ENCODE data around the gene LRBA.
"Not testable (repeated sequence)": the region's sequence is repeated elsewhere in the genome, so short reads cannot be mapped to it uniquely, and the experiment has no call there.

Gene LRBA

DNA sequence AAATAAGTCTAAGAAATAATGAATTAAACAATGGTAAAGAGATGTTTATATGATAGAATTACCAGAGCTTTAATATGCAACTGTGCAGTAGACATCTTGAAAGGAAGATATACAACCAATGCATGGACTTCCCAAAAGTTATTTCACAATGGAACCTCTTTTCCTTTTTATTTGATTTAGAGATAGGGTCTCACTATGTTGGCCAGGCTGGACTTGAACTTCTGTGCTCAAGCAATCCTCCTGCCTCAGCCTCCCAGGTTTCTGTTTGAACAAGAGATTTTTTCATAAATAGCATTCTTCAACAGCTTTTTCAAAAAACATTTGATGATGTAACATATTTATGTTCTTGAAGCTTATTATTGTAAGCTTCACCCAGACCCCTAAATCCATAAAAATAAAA lies 72.0 kb downstream of the LRBA start:
- DNase-seq (ENCODE audit: low read depth): no peak

DNA sequence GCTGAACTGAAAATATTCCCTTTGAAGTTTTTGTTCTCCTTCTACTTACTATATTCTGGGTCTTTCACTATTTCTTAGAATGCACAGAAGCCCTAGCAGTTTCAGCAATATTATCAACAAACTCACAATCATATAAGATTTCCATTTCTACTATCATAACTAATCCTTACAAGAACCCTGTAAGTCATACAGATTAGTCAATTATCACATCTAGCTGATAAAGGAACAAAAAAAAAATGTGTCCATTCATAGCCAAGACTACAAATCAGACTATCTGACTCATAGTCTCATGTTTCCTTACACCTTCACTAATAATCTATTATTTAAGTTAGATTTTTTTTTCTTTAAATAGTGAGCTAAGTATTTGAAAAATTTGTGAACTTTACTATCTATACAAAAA lies 72.5 kb downstream of the LRBA start:
- DNase-seq (ENCODE audit: low read depth): no peak

DNA sequence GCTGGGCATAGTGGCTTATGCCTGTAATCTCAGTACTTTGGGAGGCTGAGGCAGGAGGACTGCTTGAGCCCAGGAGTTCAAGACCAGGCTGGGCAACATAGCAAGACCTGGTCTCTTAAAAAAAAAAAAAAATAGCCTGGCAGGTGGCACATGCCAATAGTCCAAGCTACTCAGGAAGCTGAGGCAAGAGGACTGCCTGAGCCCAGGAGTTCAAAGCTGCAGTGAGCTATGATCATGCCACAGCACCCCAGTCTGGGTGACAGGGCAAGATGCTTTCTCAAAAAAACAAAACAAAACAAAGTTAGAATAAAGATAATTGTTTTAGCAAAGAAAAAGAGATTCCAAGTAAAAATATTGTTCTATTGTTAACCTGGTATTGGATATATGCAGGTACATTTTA lies 75.0 kb downstream of the LRBA start:
- no peak for DNase-seq (ENCODE audit: low read depth)

DNA sequence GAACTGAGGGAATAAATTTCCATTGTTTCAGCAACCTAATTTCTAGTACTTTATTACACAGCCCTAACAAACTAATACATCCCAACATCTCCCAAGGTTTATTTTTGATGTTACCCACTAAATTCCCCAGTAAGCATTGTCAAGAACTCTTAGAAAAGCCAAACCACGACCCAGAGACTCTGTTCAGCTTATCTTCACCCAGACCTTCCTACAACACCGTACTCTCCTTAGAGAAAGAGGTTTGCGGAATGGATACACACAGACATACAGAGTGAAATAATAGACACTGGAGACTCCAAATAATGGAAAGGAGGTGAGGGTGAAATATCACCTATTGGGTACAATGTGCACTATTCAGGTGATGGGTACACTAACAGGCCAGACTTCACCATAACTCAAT lies 75.6 kb downstream of the LRBA start:
- DNase-seq (ENCODE audit: low read depth): no peak

DNA sequence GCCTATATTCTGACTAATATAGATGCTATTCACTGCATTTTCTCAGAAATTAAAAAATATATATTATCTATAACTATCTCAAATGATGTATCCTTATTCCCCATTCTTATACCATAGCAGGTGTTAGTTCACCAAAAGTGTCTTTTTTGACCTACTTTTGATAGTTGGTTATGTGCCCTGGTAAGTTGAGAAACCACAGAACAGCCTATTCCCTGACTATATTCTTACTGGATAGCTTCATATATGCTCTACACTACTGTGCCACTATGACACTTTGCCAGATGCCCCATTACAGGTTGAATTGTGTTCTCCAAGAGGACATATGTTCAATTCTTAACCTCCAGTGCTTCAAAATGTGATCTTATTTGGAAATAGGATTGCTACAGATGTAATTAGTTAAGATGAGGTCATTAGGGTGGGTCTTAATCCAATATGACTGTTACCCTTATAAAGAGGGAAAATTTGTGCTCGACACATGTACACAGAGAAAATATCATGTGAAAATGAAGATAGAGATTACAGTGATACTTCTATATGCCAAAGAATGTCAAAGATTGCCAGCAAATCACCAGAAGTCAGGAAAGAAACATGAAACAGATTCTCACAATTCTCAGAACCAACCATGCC lies 76.1 kb downstream of the LRBA start:
- no peak for DNase-seq (ENCODE audit: low read depth)

DNA sequence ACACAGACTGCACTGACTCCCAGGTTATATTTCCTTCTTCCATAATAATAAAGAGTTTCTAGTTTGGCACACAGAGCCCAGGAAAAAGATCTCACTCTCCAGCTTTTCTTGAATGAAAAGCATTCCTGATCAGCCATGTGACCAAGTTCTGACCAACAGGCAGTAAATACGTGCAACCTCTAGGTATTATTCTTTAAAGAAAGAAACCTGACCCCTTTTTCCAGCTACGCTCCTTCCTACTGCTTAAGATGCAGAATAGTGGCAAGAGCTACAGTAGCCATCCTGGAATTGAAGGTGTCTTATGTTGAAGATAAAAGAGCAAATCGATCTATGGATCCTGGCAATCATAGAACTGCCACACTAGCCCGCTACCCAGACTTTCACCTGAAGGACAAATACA lies 76.7 kb downstream of the LRBA start:
- no peak for DNase-seq (ENCODE audit: low read depth)

DNA sequence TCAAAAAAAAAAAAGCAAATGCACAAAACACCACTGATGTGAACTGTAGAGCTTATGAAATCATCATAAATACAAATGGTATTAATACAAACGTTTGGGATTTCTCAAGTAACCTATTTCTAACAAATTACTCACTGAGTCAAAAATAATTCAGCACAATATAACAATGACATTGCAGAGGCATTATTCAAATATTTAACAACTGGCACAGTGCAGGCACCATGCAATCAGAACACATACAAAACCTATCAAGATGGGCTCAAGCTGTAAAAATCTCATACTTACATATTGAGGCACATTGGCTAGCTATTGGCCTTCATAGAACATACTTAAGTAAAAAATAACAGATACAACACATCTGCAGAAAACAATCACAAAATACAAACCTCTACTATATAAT lies 81.1 kb downstream of the LRBA start:
- no peak for DNase-seq (ENCODE audit: low read depth)

DNA sequence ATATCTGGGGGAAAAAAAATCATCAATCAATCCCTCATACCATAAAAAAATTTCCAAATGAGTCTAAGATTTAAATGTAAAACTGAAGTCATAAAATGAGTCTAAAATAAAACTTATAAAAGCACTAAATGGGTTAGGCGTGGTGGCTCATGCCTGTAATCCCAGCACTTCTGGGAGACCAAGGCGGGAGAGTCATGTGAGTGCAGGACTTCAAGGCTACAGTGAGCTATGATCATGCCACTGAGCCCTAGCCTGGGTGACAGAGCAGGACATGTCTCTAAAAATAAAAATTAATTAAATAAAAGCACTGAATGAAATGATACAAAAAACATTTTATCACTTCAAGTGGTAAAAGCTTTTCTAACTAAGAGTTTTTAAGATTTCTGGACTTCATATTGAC lies 83.3 kb downstream of the LRBA start:
- no peak for DNase-seq (ENCODE audit: low read depth)

DNA sequence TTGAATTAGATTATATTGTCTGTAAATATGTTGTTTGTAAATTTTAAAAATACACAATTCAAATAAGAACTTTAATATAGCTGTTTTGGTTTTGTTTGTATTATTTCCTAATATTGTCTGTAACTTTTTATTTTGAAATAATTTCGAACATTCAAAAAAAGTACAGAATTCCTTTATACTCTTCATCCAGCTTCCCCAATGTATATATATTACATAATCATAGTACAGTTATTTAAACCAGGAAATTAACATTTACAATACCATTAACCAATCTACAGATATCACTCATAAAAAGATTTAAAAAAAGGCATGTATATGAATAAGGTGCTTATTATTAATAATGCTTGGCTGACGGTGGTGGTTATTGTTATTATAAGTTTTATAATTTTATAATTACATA lies 84.1 kb downstream of the LRBA start:
- DNase-seq (ENCODE audit: low read depth): no peak

DNA sequence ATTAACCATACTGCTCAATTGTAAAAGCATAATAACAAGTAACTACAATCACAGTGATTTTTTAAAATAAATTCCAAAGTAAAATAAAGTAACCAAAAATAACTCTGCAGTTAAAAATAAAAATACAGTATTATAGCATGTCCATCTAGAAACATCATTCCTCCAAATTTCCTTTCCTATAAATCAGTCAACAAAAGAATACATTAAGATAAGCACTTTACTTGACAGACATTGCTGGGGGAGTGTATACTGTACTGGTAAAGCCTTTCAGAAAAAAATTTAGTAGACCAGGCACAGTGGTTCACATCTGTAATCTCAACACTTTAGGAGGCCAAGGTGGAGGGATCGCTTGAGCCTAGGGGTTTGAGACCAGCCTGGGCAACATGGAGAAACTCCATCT lies 91.1 kb downstream of the LRBA start:
- DNase-seq (ENCODE audit: low read depth): no peak

DNA sequence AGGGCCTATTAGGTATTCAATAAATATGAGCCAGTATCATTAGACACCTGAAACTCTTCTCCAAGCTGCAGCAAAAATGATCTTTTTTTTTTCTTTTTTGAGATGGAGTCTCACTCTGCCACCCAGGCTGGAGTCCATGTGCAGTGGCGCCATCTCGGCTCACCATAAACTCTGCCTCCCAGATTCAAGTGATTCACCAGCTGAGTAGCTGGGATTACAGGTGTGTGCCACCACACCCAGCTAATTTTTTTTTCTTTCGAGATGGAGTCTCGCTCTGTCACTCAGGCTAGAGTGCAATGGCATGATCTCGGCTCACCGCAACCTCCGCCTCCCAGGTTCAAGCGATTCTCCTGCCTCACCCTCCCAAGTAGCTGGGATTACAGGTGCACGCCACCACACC lies 93.6 kb downstream of the LRBA start:
- DNase-seq (ENCODE audit: low read depth): not testable (repeated sequence)

DNA sequence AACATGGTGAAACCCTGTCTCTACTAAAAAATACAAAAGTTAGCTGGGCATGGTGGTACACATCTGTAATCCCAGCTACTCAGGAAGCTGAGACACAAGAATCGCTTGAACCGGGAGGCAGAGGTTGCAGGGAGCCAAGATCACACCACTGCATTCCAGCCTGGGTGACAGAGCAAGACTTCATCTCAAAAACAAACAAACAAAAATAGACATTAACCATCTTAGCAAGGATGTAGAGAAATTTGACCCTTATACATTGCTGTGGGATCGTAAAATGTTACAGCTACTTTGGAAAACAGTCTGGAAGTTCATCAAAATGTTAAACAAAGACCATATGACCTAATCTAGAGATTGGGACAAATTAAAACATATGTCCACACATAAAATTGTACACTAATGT lies 96.5 kb downstream of the LRBA start:
- not testable (repeated sequence) for DNase-seq (ENCODE audit: low read depth)

DNA sequence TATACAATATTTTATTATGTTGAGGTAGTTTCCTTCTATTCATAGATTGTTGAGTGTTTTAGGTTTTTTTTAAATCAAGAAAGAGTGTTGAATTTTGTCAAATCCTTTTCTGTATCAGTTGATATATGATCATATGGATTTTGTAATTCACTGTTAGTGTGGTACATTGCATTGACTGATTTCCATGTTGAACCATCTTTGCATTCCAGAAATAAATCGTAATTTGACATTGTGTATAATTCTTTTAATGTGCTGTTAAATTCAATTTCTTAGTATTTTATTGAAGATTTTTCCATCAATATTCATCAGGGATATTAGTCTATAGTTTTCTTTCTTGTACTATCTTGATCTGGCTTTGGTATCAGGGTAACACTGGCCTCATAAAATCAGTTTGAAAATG lies 103.8 kb downstream of the LRBA start:
- no peak for DNase-seq (ENCODE audit: low read depth)

DNA sequence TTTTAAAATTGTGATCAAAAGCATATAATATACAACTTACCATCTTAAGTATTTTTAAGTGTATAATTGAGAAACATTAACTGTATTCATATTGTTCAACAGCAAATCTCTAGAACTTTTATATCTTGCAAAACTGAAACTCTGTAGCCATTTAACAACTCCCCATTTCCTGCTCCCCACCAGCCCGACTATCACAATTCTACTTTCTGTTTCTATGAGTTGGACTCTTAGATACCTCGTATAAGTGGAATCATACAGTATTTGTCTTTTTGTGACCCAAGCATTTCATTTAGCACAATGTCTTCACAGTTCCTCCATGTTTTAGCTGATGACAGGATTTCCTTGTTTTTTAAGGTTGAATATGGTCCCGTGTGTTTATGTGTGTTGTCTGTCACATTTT lies 106.0 kb downstream of the LRBA start:
- DNase-seq (ENCODE audit: low read depth): no peak

DNA sequence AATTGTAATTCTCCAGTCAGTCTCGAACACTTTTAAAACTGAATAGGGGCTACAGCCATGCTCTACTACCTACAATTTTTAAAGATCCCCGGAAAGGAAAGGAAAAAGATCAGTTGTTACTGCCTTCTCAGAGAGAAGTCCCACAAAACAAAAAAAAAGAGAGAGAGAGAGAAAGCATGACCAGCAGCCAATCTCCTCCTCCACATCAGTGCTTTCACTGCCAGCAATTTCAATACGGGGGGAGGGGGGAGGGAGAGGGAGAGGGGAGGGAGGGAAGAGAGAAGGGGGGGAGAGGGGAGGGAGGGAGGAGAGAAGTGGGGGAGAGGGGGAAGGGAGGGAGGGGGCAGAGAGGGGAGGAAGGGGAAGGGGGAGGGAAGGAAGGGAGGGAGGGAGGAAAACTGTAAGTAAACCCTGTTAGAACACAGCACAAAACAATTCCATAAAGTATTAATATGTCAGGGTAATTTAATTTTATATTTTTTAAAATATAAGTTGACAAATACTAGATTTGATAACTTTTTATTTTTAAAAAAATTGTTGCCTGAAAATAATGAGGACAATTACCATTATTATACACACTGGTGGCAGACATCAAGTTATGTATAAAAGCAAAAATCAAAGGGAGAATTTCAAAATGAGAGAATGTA lies 108.0 kb downstream of the LRBA start:
- DNase-seq (ENCODE audit: low read depth): no peak

DNA sequence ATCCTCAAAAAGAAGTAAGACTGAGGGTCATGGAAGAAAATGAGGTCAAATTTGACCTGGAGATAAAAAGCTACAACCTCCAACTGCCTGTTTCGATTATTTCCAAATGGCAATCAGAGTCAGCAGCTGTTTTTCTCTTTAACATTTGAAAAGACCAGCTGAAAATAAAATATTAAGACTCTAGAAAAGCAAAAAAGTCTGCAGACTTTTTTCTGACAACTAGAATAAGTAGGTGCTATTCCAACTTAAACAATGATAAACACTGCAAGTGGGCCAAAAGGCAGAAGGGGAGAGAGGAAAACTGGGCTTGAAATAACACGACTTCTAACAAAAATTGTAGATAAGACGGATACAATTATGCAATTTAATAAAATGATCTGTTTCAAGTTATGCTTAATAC lies 110.4 kb downstream of the LRBA start:
- no peak for DNase-seq (ENCODE audit: low read depth)

DNA sequence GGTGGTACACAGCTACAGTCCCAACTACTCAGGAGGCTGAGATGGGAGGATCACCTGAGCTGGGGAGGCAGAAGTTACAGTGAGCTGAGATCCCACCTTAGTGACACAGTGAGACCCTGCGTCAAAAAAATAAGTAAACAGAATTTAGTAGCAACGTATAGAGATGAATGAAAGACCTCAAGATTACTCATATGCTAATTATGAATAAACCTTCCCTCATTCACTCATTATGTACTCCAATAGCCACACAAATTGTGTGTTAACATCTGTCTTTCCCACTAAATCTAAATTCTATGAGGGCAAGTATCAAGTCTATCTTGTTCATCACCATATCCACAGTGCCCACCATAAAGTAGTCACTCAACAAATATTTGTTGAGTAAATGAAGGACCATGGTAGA lies 111.5 kb downstream of the LRBA start:
- DNase-seq (ENCODE audit: low read depth): no peak

DNA sequence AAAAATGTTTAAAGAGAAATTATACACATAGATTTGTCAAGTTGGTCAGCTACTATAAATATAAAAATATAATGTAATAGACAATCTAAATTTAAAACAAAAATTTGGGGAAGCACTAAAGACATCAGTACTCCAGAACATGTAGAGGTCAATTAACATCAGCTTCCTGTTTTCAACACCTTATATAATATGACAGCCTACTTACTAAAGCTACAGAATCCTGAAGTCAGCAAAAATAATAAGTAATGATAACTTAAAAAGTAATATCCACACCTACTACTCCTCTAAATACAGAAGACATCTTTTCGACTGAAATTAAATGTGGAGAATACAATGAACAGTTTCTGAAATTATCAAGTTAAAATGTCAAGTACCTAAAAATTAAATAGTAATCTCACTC lies 118.6 kb downstream of the LRBA start:
- no peak for DNase-seq (ENCODE audit: low read depth)

DNA sequence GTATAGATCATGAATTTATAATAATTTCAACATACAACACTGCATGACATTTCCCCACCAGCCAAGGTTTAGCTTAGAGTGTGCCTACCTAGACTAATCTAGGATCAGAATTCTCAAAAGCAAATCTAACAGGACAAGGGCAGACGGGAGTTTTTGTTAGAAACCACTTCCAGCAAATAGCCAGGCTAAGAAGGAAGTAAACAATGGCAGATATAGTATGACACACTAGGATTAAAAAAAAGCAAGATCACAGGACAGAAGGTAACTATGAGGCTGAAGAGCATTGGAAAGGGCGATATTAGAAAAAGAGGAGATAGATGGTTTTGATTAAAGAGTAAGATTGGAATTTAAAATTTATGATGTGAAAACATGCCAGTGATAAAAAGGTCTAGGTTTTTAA lies 124.8 kb downstream of the LRBA start:
- DNase-seq (ENCODE audit: low read depth): no peak

DNA sequence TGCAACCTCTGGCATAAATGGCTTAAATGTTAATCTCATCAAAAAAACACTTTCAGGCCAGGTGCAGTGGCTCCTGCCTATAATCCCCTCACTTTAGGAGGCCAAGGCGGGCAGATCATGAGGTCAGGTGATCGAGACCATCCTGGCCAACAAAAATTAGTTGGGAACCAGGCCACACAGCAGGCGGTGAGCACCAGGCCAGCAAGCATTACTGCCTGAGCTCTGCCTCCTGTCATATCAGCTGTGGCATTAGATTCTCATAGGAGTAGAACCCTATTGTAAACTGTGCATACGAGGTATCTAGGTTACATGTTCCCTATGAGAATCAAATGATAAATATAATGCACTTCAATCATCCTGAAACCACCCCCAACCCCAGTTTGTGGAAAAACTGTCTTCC lies 125.8 kb downstream of the LRBA start:
- DNase-seq (ENCODE audit: low read depth): no peak

DNA sequence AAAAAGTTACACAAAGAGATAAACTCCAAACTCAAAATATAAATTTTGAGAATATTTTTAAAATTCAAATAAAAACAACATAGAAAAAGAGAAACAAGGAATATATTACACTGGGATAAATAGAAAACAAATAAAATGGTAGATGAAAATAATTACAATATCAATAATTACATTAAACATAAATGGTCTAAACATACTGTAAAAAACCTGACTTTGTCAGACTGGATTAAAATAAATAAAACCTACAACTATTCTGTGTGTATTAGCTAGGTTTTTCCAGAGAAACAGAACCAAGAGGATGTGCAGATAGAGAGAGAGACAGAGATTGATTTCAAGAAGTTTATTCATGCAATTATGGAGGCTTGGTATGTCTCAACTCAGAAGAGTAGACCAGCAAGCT lies 126.5 kb downstream of the LRBA start:
- DNase-seq (ENCODE audit: low read depth): no peak

DNA sequence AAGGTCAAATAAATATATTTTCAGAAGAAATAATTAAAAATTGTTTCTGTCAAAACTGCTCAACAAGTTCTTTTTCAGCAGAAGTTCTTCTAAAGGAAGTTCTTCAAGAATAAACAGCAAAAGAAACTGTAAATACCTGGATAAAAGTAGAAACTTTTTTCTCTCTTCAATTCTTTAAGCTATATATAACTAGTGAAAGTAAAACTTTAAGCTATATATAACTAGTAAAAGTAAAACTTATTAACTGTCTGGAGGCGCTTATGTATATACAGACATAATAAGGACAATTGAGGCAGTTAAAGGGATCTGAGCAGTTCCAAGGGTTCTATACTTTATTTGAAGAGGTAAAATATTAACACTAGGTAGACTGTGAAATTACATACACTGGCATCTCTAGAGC lies 126.9 kb downstream of the LRBA start:
- no peak for DNase-seq (ENCODE audit: low read depth)

DNA sequence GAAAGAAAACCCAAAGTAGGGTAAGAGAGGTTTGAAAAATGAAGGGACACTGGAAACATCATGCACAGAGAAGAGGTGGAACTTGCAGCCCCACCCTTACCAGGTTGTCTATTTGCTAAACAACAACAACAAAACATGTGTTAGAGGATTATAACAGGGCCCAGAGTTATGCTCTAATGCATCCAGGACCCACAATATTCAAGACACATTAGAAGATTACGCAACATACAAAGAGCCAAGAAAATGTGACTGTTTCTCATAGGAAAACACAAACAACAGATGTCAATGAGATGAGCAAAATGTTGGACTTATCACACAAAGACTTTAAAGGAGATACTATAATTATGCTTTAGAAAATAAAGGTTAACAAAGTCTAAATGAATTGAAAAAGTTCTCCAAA lies 128.5 kb downstream of the LRBA start:
- DNase-seq (ENCODE audit: low read depth): no peak

DNA sequence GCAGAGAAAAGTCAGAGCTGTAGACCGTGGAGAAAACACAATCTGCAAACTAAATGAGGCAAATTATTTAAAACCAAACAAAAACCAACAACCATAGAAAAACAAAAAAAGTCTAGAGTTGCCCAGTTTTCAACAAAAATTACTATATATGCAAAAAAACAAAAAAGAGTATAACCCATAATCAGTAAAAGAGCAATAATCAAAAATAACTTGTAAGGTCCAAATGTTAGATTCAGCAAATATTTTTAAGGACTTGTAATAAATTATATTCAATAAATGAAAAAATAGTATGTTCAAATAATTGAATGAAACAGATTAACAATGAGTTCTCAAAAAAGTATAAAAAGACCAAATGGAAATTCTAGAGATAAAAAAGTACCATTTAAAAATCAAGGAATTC lies 130.5 kb downstream of the LRBA start:
- DNase-seq (ENCODE audit: low read depth): no peak

DNA sequence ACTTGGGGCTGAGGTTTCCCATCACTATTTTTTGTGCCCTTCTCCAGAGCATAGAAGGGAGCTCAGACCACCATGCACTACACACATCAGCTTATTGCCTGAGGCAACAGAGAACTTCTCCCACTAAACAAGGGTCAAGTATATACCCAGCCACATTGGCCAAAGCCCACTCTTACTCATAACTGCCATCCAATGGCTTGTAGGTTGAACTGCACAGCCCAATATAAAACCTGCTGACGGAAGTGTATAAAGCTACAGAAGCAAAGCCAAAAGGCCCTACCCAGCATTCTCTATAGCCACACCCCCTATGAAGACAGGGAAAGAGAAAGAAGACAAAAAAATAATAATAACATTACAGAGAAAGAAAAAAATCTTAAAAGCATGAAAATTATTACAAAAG lies 139.7 kb downstream of the LRBA start:
- DNase-seq (ENCODE audit: low read depth): no peak

Data from non-pigmented ciliary epithelial cell (primary cell).